Measurements from ENCODE around the gene SYNE1.

DNA sequence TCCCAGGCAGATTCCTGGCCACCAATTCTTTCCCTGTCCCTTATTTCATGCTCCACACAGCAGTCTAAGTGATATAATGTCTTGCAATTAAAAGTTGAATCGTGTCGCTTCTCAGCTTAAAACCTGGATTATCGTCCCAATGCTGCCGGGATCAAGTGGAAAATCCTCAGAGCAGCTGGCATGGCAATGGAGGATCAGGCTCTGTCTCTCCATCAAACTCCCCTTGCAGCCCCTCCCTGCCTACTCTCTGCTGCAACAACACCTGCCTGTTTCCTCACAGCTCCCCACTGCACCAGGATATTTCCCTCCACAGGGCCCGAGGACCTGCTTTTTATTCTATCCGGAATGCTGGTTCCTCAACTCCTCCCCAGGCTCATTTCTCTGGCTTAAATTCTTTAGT, 277.1 kb downstream of the SYNE1 start:
- TF ChIP-seq GATA2 (IDR thresholded peaks at IDR 0.05; ENCODE audit: low read depth, low read length) (no peak), GATA3 (IDR thresholded peaks at IDR 0.05; ENCODE audit: low read depth, low read length) (no peak)

Data from SH-SY5Y (cell line).